Epidermal melanocyte (primary cell): ENCODE data around the gene FANCG.

Experiments
- DNase-seq: peaks from one replicate; pipeline ENCODE4 v3.0.0; 2011; ENCODE audit warnings: low spot score; ENCODE audit not compliant: insufficient read length

FANCG gene

DNA sequence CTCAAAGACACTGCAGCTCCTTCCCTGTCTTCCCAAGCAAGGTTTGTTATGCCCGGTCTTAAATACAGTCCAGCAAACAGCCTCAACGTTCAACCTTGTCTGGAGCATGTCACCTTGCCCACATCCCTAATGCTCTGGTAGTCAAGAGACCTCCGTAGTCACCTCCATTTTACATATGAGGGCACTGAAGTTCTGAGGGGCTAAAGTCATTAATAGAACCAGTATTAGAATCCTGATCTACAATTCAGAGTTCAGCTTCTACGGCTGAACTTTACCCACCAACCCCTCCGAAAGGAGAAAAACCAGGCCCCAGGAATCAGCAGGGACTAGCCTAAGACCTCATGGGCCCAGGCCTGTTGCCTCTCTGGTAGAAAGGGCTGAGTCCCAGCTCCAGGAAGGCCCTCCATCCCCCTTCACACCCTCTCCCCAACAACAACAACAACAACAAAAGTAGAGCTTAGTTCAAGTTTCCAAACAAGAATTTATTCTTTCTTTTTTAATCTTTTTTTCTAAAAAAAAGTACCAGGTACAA is 24.0 kb upstream of the FANCG start:
- no peak for DNase-seq

DNA sequence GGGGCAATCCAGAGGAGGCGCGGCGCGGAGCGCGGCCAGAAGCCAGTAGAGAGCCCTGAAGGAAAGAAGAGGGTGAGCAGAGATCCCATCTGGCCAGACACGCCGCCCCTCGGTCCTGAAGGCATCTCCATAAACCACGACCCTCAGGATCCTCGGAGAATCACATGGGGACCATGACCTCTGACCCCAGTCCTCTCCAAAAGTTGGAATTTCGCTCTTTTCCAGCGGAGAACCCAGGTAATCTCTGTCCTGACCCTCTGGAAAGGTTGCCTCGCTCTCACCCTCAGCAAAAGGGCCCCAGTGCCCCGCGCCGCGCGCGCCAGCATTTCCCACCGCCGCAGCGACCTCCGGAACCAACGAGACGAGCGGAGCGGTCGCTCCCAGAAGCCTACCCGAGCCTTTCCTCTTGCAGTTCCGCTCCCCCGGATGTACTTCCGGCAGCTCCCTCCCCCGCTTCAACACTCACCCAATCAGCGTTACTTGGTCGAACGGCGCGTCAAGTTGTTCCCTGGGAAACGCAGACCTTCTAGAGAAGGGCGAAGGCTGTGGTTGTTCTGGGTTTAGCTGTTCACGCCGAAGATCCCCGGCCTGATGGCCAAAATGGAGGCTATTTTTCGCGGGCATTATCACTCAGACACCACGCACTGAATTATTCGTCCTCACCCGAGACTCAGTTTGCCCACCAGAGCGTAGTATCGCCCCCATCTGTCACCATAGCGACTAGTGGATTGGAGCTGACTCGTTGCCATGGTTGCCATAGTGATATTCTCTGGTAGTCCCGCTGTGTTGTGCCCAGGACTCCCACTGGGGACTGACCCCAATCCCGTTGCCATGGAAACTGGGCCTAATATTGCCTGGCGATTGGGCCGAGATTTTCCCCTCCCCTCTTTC is 23.3 kb upstream of the FANCG start, which contains the start of gene STOML2:
Gene STOML2, minus strand, starts transcription at position 363 of the 891 bp plus-strand sequence. Its CDS starts 37 bp downstream, at position 326.
- peak; percentile 99 for DNase-seq

DNA sequence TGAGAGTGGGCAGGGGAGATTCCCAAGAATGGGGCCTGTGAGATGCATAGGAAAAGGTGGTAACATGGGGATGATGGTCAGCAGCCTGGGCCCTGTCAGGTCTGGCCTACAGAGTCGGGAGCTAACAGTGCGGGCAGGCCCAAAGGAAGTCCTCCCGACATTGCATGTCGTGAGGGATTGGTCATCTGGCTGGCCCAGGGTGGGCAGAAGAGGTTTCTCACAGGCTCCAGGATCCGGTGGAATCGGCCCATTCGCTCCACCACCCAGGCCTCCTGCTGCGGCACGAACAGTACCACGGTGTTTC is 22.7 kb upstream of the FANCG start:
- no peak for DNase-seq

DNA sequence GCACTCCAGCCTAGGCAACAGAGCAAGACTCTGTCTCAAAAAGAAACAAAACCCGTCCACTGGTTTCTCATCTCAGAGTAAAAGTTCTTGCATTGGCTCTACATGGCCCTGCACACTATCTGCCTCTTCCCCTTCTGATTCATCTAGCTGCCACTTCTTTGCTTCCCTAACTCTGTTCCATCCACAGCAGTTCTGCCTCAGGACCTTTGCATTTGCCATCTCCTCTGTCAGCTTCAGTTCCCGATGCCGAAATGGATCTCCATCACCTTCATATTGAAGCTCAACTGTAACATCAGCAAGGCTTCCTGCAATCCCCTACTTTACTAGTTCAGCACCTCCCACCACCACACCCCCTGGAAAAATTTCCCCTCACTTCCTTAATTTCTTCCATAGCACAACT is 17.8 kb upstream of the FANCG start:
- no peak for DNase-seq

DNA sequence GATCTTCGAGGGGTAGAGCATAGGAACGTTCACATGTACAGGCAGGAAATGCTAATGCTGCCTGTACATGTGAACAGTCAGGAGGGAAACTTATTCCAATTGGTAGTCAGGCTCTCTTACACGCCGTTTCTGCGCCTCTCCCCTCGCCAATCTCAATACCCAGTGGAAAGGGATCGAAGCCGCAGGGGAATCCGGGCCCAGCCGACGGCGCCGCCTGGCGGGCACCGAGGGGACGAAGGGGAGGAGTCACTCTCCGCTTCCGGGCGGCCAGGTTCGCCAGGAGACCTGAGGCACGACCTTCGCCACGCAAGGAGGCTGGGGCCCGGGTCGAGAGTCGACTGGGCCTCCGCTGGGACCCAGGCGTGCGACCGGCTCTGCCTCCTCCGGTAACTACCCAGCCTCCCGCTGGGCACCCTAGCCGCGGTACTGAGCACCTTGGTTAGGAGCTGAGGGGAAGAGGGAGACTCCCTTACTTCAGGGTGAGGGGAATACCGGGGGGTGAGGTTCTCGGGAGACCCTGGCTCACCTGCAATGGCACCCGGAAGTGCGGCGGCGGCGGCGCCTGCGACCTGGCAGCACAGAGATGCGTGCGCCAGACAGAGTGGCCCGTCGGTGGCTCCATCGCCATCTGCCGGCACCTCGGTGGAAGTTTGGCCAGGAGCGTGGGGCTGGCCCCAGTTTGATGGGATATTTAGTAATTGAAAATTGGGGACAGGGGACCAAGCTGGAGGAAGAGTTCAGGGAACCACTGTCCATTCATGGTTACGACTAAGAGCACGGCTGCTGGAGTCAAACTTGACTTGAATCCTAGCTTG is 16.5 kb upstream of the FANCG start, which contains the start of gene PIGO:
Gene PIGO, minus strand, starts transcription at position 557 of the 815 bp plus-strand sequence. CDS start 1,026 bp downstream, outside the sequence.
- peak; percentile 84 for DNase-seq

DNA sequence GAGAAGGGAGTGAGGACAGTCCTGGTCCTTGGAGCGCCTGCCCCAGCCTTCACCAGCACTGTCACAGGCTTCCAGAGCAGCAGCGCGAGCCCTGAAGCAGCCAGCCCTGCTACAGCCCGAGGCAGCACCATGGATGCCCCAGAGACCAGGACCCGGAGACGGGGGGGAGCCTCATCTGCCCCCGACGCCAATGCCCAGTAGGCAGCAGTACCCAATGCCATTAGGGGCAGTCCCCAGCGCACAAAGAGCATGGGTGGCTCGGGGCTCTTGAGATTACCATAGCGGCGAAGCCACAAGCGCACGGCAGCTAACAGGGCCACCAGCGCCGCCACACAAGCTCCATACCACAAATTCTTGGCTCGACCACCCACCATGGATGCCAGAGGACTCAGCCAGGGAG is 11.8 kb upstream of the FANCG start:
- no peak for DNase-seq

DNA sequence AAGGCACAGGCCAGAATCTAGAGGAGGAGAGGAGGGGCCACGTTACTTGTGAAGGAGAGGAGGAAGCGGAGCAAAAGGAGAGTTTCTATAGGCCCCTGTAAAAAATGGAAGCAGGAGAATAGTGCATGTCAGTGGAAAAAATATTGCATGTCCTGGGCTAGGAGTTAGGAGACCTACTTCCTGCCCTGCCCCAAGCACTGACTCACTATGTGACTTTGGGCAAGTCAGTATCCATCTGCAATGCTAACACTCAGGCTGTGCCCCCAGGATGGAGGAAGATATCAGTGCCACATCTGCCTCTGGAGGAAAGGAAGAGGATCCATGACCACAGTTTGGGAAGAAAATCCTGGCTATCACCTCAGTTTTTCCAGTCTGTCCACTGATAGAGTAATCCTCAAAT is 9.7 kb upstream of the FANCG start:
- DNase-seq = no peak

DNA sequence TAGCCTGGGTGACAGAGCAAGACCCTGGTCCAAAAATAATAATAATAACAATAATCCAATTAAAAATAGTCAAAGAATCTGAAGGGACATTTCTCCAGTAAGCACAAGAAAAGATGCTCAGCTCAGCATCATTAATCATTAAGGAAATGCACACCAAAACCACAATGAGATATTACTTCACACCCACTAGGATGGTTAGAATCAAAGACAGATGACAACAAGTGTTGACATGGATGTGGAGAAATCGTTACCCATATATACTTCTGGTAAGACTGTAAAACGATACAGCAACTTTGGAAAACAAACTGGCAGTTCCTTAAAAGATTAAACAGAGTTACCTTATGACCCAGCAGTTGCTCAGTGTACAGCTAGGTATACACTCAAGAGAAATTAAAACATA is 5.3 kb upstream of the FANCG start:
- DNase-seq = no peak

DNA sequence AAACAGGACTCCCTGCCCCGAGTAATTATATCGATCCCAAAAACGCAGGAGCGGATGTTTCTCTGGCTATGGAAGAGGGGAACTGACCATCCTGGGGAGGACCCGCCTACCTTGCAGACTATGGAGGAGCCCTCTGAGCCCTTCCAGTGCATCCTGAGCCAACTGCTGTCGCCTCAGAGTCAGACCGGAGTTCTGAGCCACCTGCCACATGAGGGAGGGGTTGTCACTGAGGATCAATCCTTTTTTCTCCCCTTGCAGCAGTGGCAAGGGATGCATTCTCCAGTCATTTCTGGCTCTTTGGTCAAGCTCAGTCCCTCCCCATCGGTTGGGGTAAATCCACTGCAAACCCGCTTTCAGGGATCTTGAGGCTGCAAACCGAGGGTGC is 709 bp downstream of the FANCG start:
- DNase-seq = no peak

DNA sequence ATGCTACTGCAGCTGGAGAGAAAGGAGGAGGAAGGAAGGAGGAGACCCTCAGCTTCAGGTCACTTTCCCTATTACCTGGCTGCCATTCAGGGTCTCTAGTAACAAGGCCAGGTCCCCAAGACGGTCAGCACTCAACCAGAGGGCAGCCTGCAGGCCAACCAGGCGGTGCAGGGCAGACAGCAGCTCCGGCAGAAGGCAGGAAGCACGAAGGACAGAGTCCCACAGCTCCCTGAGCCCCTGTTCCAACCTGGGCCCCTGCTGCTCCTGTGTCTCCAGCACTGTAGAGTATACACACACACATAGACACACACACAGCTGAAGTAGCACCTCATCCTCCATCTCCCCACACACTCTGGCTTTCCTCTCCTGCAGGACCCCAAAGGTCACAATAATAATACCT is 1.7 kb downstream of the FANCG start:
- DNase-seq = no peak

DNA sequence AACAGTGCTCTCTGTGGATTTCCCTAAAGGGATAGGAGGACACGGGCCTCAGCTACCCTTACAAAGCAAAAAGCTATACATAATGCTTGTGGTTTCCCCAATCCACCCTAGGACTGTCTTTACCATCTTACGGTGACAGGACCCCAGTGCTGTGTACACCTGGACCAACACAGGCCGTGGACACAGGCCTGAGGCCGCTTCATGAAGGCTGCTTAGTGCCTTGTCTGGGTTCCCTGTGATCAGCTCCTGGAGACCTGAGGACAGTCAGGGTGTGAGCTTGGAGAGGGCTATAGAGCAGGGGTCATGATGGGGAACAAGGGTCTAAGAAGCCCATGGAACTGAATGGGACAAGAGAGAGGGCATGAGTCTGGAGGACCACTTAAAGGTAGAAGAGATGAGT is 2.9 kb downstream of the FANCG start:
- no peak for DNase-seq

DNA sequence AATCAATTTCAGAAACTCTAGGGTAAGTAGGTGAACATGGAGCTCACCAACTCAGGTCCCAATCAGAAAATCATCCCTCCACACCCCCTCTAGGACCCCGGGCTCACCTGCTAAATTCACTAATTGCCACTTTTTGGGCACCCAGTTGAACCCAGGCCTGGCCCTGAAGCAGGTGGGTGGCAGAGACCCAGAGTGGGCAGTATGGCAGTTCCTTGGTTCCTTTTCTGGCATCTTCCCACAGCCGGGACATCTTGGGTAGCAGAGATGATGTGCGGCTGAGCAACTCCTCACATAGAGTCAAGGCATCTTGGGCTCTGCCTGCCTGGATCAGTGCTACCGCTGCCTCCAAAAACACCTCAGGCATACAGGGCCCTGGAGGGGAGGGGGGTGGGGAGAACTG is 4.4 kb downstream of the FANCG start:
- DNase-seq = no peak

DNA sequence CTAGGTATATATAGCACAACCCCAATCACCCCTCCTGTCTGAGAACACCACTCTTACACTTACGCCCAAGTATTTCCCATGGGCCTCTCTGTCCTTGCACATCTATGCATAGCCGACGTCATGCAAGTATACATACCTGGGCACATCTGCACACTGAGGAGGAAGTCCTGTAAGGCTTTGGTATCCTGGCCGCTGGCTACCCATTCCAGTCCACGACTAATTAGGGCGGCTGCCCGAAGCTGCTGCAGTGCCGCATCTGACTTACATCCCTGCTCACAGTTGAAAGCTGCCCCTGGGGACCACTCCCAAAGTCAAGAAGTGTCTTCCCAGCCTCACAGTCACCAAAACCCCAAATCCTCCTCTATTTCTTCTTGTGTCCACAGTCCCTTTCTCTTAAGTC is 5.0 kb downstream of the FANCG start:
- DNase-seq = no peak

DNA sequence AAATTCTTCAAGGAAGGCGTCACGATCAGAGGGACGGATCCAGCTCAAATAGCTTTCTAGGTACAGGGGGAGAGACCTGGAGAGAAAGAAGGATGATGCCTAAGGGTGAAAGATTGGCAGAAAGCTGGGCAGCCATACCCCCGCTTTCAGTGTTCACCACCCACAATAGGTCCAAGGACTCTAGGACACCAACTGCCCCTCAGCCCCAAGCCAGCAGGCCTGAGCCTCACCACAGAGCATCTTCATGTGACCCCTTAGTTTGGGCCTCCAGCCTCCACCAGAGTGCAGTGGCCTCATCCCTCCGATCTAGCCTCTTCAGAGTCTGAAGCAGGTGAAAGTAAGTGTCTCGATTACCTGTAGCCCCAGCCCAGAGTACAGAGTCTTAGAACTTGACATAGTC is 5.6 kb downstream of the FANCG start:
- DNase-seq = no peak

DNA sequence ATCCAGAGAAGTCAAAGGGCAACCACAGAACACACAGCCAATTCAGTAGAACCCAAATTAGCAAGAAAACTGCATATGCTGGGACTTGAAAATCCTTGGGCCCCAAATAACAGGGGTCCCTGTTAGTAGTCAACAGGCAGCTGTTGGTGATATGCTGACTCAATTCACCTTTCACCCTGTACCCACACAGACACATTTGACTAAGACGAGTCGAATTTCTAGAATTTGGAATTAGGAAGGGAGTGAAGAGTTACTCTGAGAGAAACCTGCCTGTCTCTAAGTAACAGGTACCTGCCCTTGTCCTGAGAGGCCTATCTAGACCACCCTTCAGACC is 6.5 kb downstream of the FANCG start:
- DNase-seq = no peak

DNA sequence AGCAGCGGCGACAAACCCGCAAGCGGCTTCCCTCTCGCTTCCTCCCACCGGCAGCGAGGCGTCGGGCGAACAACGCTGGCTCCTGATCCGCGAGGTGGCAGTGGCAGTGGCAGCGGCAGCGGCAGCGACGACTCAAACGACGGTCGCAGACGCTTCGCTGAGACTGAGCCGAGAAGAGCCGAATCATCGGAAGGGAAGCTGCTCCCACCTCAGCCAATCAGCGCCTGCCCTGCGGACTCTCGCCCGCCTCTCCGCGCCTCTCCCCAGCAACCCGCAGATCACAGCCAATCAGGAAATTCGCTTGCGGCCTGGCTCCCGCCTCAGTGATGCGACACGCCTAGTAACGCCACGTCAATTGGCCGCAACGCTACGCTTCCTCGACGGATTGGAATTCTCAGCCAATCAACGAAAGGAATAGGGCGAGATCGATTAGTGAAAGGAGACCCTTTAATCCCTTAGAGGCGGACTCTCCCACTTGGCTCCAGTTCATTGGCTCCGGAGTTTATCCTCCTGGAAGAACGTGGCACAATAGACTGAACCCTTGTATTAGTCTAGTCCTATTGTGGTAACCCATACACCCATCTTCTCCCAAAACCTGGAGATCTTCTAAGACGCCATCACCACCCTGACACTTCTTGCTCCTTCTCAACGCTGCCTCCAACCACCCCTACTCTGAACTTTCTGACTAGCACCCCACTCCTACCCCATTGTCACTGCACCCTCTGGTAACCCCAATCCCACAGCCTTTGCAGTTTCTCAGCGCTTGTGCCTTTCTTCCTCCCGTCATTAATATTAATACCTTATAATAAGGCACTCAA is 7.1 kb downstream of the FANCG start, which contains the start of gene VCP:
Gene VCP, minus strand, starts transcription at position 165 of the 818 bp plus-strand sequence. CDS start 272 bp downstream, outside the sequence.
- peak; percentile 97 for DNase-seq

DNA sequence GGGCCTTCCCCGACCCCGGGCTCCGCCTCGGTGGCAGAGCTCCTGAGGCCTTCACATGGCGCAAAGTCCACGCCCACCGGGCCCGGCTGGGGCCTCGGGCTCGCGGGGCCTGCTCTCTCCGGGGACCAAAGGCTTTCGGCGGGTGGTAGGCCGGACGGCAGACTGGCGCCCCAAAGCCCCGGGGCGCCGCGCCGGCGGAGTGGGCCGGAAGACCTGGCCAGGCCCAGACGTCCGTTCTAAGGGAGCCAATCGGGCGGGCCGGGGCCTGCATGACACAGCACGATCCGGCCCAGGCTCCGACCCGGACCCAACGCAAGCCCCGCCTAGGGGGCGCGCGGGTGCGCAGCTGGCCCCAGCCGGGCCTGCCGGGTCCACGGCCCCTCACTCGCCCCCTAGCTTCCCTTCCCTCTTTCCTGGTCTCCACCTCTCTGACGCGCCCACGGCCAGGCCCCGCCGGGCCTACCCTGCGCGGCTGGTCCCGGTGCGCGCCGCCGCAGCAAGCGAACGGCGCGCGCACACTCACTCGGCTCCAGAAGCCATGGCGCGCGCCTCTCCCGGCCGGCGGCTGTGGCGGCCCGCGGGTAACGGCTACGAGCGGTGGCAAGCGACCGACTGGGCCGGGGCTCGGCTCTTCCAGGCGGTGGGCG is 7.8 kb downstream of the FANCG start:
- DNase-seq = peak; percentile 57

DNA sequence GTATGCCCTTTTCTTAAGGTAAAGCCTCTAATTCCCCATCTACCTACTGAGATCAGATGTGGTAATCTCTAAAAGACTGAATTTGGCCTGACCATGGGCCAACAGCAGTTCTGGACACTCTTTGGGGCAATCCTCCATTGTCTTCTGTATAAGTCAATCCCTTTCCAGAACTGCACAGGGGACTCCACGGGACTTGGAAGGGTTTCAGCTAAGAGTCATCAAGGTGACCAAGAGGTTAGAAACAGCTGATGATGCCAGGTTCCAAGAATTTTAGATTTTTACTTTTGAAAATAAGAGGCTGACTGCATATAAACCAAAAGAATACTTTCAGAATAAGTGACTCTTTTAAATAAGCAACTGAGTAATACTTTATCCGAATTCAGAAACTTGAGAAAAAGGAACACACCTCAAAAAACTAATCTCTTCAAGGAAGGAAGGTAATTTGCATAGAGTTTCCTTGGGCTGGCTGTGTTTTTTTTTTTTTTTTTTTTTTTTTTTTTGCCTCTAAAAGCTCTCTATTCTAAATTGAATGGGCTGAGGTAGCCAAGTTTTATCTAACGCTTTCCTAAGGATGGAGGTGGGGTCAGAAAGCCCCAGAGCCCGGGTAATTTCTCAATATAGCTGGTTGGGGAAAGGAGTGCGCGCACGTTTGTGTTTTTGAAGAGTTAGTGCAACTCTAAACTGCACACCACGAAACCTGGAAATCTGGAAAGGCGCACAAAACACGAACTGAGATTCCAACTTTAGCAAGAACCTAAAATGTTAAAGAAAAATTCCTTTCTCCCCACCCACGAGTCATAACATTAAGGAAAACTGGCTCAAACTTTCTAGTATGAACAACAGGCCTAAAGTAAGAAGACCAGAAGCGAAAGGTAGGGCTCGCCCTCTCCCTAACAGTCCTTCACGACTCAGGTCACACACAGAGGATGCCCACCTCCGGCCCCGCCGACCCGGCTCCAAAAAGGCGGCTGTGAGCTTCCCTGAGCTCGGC is 8.6 kb downstream of the FANCG start:
- DNase-seq = no peak

DNA sequence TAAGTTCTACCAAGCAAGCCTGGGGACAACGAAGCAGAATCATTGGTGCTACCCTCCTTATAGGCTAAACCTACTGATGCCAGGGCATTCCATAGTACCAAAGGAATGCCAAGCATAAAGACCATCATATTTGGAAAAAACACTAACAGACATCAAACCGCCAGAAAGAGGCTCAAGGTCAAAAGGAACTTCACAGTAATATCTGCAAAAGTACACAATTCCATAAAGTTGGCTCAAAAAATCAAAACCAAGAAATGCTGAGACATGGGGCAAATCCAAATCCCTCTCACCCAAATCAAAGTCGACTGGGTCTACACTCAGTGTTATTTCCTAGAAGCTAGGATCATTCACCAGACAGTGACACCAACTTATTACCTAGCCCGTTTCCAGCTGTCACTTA is 10.7 kb downstream of the FANCG start:
- DNase-seq = no peak

DNA sequence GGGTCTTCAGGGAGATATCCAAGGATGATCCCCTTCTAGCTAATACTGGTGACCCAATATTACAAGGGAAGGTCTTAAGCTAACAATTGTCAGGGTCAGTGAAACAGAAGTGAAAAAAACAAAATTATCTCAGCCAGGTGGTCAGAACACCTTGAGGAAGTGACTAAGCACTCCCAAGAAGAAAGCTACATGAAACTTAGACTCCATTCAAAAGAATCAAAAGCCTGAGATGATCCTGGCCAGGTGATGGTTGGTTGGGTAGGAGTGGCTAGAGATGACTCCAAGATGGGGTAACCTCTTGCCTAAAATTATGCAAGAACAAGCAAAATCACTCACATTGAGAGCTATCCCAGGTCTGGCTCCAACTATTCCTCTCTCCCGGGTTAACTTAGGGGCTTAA is 12.7 kb downstream of the FANCG start:
- DNase-seq = no peak
